IPS-18c (cell line): ENCODE data around the gene ENO3.

ENCODE experiments used
- H3K4me3 ChIP-seq: 2 replicates; pipeline ENCODE4 v1.7.0; 2013; ENCODE audit warnings: low read depth, mild to moderate bottlenecking, low read length, moderate library complexity; ENCODE audit not compliant: insufficient read depth
- H3K9me3 ChIP-seq: one replicate; pipeline ENCODE4 v1.6.1; 2013; ENCODE audit warnings: mild to moderate bottlenecking, low read length, moderate library complexity; ENCODE audit not compliant: control insufficient read depth, insufficient read depth

ENO3 gene

GRCh38 chr17:4945944-4946280 is 5.0 kb upstream of the ENO3 start:
- Histone ChIP-seq H3K9me3 (no peaks in the 10 kb centered on the region), H3K4me3 (no peak overlapping the region)

- peak overlapping the region; percentile 94 for H3K4me3 ChIP-seq
These were observed 4.5 kb upstream of the ENO3 start for GRCh38 chr17:4946312-4946976.

GRCh38 chr17:4947010-4947410 is 3.9 kb upstream of the ENO3 start:
- peak overlapping the region; percentile 94 for H3K4me3 ChIP-seq
- no peaks in the 10 kb centered on the region for H3K9me3 ChIP-seq

More at GRCh38 chr17:4946312-4946976, 4.5 kb upstream of the ENO3 start:
- no peaks in the 10 kb centered on the region for H3K9me3 ChIP-seq

- Histone ChIP-seq H3K9me3 (no peaks in the 10 kb centered on the region), H3K4me3 (peak overlapping the region; percentile 94)
These were observed 3.3 kb upstream of the ENO3 start for GRCh38 chr17:4947411-4948165.

GRCh38 chr17:4948166-4948930 is 2.6 kb upstream of the ENO3 start, which contains the start of gene PFN1:
TSS of gene PFN1 (minus strand) at chr17:4948530. CDS start at chr17:4948394, 136 bp downstream.
- peak within 1 kb of the TSS; percentile 94 for H3K4me3 ChIP-seq
- no peaks in the 10 kb centered on the region for H3K9me3 ChIP-seq

GRCh38 chr17:4948931-4949320 is 2.0 kb upstream of the ENO3 start:
- Histone ChIP-seq H3K4me3 (peak overlapping the region; percentile 94), H3K9me3 (no peaks in the 10 kb centered on the region)

GRCh38 chr17:4949321-4950074 is 1.4 kb upstream of the ENO3 start:
- Histone ChIP-seq H3K9me3 (no peaks in the 10 kb centered on the region), H3K4me3 (peak overlapping the region; percentile 94)

GRCh38 chr17:4950075-4950745 is 709 bp upstream of the ENO3 start:
- peak overlapping the region; percentile 71 for H3K4me3 ChIP-seq

GRCh38 chr17:4951486-4951885 is 567 bp downstream of the ENO3 start:
- H3K9me3 ChIP-seq = no peaks in the 10 kb centered on the region
- peak overlapping the region; percentile 71; the same call in 1 of the 2 replicates for H3K4me3 ChIP-seq

More at GRCh38 chr17:4950075-4950745, 709 bp upstream of the ENO3 start:
- no peaks in the 10 kb centered on the region for H3K9me3 ChIP-seq

GRCh38 chr17:4953451-4953961 is 2.6 kb downstream of the ENO3 start:
- Histone ChIP-seq H3K4me3 (no peak overlapping the region), H3K9me3 (no peaks in the 10 kb centered on the region)

- no peak overlapping the region for H3K4me3 ChIP-seq
- H3K9me3 ChIP-seq = no peaks in the 10 kb centered on the region
These were observed 4.2 kb downstream of the ENO3 start for GRCh38 chr17:4955091-4955490.

GRCh38 chr17:4956493-4957061 is 5.7 kb downstream of the ENO3 start:
- Histone ChIP-seq H3K9me3 (no peaks in the 10 kb centered on the region), H3K4me3 (no peak overlapping the region)

GRCh38 chr17:4958102-4958501 is 7.2 kb downstream of the ENO3 start:
- Histone ChIP-seq H3K4me3 (no peak overlapping the region), H3K9me3 (no peaks in the 10 kb centered on the region)

GRCh38 chr17:4959261-4959965 is 8.5 kb downstream of the ENO3 start:
- Histone ChIP-seq H3K4me3 (no peak overlapping the region), H3K9me3 (no peaks in the 10 kb centered on the region)

GRCh38 chr17:4960279-4960922 is 9.5 kb downstream of the ENO3 start:
- no peaks in the 10 kb centered on the region for H3K9me3 ChIP-seq

More at GRCh38 chr17:4960279-4960922, 9.5 kb downstream of the ENO3 start:
- no peak overlapping the region for H3K4me3 ChIP-seq
